IPS-20b (cell line): ENCODE measurements around the gene KCTD15.

Source experiments
- H3K27ac ChIP-seq: one replicate; pipeline ENCODE4 v1.5.1; 2013; ENCODE audit warnings: low read length
- H3K27me3 ChIP-seq: 2 replicates; pipeline ENCODE4 v1.6.1; 2013; ENCODE audit warnings: mild to moderate bottlenecking, low read length, inconsistent platforms; ENCODE audit not compliant: insufficient read depth
- H3K36me3 ChIP-seq: 2 replicates; pipeline ENCODE4 v1.6.1; 2013; ENCODE audit warnings: low read depth, mild to moderate bottlenecking, inconsistent platforms, low read length, moderate library complexity; ENCODE audit not compliant: insufficient read depth
- H3K4me1 ChIP-seq: 2 replicates; pipeline ENCODE4 v1.6.1; 2013; ENCODE audit warnings: mild to moderate bottlenecking, control low read depth, inconsistent platforms, low read length, moderate library complexity; ENCODE audit not compliant: insufficient read depth
- H3K4me3 ChIP-seq: 2 replicates; pipeline ENCODE4 v1.5.1; 2013; ENCODE audit warnings: mild to moderate bottlenecking, low read length, inconsistent platforms
- H3K9ac ChIP-seq: 2 replicates; pipeline ENCODE4 v1.6.1; 2013; ENCODE audit warnings: low read depth, mild to moderate bottlenecking, inconsistent platforms, low read length, moderate library complexity
- H3K9me3 ChIP-seq: 2 replicates; pipeline ENCODE4 v1.6.1; 2013; ENCODE audit warnings: mild to moderate bottlenecking, low read depth, low read length, inconsistent platforms; ENCODE audit not compliant: insufficient read depth

Gene KCTD15

DNA sequence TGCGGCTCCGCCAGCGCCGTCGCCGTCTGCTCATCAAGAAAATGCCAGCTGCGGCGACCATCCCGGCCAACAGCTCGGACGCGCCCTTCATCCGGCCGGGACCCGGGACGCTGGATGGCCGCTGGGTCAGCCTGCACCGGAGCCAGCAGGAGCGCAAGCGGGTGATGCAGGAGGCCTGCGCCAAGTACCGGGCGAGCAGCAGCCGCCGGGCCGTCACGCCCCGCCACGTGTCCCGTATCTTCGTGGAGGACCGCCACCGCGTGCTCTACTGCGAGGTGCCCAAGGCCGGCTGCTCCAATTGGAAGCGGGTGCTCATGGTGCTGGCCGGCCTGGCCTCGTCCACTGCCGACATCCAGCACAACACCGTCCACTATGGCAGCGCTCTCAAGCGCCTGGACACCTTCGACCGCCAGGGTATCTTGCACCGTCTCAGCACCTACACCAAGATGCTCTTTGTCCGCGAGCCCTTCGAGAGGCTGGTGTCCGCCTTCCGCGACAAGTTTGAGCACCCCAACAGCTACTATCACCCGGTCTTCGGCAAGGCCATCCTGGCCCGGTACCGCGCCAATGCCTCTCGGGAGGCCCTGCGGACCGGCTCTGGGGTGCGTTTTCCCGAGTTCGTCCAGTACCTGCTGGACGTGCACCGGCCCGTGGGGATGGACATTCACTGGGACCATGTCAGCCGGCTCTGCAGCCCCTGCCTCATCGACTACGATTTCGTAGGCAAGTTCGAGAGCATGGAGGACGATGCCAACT is 24.4 kb upstream of the KCTD15 start:
- Histone ChIP-seq H3K9ac (no peak overlapping the region), H3K36me3 (no peaks in the 10 kb centered on the region), H3K27ac (no peak overlapping the region), H3K27me3 (no peaks in the 10 kb centered on the region; the same call in 1 of the 2 replicates), H3K9me3 (no peaks in the 10 kb centered on the region), H3K4me3 (no peak overlapping the region), H3K4me1 (no peaks in the 10 kb centered on the region)

DNA sequence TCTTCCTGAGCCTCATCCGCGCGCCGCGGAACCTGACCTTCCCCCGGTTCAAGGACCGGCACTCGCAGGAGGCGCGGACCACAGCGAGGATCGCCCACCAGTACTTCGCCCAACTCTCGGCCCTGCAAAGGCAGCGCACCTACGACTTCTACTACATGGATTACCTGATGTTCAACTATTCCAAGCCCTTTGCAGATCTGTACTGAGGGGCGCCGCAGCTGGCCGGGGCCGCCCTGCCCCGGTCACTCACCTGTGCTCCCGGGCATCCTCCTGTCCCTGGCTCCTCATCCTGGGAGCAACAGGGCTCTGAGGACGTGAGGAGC is 23.9 kb upstream of the KCTD15 start:
- no peaks in the 10 kb centered on the region for H3K36me3 ChIP-seq
- no peaks in the 10 kb centered on the region for H3K9me3 ChIP-seq
- no peaks in the 10 kb centered on the region for H3K4me1 ChIP-seq
- no peak overlapping the region for H3K9ac ChIP-seq
- H3K4me3 ChIP-seq: no peak overlapping the region
- H3K27ac ChIP-seq: no peak overlapping the region
- H3K27me3 ChIP-seq: no peaks in the 10 kb centered on the region; the same call in 1 of the 2 replicates

DNA sequence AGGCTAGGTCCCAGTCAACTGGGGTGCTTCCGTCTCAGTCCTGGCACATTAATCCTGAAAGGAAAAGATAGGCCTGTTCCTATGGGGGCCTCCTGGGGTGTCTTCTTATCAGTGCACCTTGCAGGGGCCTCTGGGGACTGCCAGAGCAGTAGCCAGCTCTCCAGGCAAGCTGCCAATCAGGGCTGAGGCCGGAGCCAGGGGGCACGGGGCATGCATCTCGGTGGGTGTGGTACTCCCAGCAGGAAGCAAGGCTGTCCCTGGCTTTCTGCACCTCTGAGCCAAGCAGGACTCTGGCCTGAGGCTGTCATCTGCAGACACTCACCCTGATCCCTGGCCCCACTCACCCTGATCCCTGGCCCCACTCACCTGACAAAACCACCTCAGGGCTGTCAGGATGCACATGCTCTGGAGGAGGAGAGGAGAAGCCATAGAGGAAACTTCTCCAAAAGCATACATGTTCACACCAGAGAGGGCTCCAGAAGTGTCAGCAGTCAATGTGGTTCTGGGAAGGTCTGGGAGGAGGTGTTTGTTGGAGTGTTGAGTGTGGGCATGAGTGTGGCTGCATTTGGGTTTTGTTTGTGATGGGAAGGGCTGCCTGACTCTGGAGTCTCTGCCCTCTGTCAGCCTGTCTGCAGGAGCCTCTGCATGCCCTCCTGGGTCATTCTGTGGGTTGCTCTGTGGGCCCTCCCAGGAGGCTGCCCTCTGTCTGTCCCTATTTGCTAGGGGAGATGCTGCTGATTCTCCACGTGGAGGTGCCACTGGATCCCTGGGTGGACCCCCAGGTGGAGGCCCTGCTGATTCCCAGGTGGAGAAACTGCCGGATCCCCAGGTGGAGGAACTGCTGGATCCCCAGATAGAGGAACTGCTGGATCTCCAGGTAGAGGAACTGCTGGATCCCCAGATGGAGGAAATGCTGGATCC is 22.7 kb upstream of the KCTD15 start:
- Histone ChIP-seq H3K27ac (no peak overlapping the region), H3K4me1 (no peaks in the 10 kb centered on the region), H3K9me3 (no peaks in the 10 kb centered on the region), H3K36me3 (no peaks in the 10 kb centered on the region), H3K4me3 (no peak overlapping the region), H3K27me3 (peaks cover 8% of the 10 kb centered on the region), H3K9ac (no peak overlapping the region)

DNA sequence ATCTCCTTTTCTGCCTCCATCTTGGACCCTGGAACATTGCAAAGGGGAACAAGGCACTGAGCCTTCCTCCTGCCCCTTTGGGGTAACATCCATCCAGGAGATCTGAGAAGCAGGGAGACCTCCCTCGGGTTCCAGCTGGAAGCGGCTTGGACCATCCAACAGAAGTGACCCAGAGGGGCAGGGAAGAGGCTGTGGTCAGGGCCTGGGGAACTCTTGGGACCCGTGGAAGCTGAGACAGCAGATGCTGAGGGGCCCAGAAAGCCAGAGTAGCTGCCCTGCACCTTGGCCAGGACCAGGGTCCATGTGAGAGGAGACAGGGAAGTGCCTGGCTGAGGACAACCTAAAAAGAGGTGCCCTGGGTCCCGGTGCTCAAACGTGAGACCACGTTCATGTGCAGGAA is 21.9 kb upstream of the KCTD15 start:
- H3K9me3 ChIP-seq: no peaks in the 10 kb centered on the region
- H3K4me3 ChIP-seq: no peak overlapping the region
- no peaks in the 10 kb centered on the region for H3K4me1 ChIP-seq
- no peaks in the 10 kb centered on the region for H3K36me3 ChIP-seq
- no peak overlapping the region for H3K9ac ChIP-seq
- H3K27me3 ChIP-seq: peaks cover 16% of the 10 kb centered on the region
- no peak overlapping the region for H3K27ac ChIP-seq

DNA sequence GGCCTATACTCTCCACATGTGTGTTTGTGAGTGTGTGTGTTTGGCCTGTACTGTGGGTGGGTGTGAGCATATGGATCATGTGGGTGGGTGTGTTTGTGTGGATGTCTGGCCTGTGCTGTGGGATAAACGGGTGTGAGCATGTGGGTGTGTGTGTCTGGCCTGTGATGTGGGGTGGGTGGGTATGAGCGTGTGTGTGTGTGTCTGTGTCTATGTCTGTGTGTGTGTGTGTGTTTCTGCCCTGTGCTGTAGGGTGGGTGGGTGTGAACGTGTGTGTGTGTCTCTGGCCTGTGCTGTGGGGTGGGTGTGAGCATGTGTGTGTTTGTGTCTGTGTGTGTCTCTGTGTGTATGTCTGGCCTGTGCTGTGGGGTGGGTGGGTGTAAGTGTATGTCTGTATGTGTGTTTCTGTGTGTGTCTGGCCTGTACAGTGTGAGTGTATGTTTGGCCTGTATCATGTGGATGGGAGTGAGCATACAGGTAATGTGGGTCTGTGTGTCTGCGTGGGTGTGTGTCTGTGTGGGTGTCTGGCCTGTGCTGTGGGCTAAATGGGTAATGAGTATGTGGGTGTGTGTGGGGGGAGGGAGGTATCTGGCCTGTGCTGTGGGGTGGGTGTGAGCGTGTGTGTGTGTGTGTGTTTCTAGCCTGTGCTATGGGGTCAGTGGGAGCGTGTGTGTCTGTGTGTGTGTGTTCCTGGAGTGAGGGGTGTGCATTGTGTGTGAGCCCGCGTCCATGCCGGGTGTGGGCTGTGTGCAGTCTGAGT is 20.8 kb upstream of the KCTD15 start:
- no peak overlapping the region for H3K9ac ChIP-seq
- H3K4me3 ChIP-seq: no peak overlapping the region
- H3K27ac ChIP-seq: no peak overlapping the region
- H3K36me3 ChIP-seq: no peaks in the 10 kb centered on the region
- H3K4me1 ChIP-seq: no peaks in the 10 kb centered on the region
- peaks cover 21% of the 10 kb centered on the region; the same call in 1 of the 2 replicates for H3K27me3 ChIP-seq
- H3K9me3 ChIP-seq: no peaks in the 10 kb centered on the region

DNA sequence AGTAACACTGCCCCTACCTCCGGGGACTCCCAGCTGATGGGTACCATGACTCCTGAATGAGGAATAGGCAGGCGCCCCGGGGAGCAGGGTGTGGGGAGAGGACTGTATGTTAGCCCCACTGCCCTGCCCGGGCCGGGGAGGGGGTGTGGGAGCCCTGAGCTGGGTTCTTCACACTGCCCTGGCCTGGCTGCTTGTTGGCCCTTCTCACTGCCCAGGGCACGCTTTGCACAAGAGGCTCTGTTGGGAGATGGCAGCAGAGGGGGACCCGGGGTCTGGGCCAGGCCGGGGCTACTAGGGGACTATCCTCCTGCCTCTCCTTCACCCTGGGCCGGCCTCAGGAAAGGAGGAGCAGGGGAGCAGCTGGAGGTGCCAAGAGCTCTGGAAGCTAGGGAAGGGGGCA is 19.3 kb upstream of the KCTD15 start:
- Histone ChIP-seq H3K4me1 (no peaks in the 10 kb centered on the region), H3K9ac (no peak overlapping the region), H3K4me3 (no peak overlapping the region), H3K27ac (no peak overlapping the region), H3K27me3 (peaks cover 21% of the 10 kb centered on the region; the same call in 1 of the 2 replicates), H3K36me3 (no peaks in the 10 kb centered on the region), H3K9me3 (no peaks in the 10 kb centered on the region)

DNA sequence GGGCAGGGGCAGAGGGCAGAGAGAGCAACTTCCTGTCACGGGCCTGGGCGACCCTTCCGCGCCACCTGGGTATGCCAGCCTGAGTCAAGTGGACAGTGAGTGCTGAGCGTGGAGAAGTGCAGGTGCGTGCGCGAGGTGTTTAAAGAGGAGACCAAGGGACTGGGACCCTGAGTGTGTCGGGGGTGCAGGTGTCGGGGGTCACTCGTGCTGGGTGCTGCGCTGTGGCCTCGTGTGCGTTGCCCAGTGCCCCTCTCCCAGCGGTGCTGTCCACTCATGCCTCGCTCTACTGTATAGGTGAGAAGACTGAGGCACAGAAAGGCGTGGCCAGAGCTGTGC is 18.9 kb upstream of the KCTD15 start:
- no peak overlapping the region for H3K4me3 ChIP-seq
- no peaks in the 10 kb centered on the region for H3K9me3 ChIP-seq
- H3K27ac ChIP-seq: no peak overlapping the region
- H3K4me1 ChIP-seq: no peaks in the 10 kb centered on the region
- H3K27me3 ChIP-seq: peaks cover 21% of the 10 kb centered on the region; the same call in 1 of the 2 replicates
- H3K9ac ChIP-seq: no peak overlapping the region
- no peaks in the 10 kb centered on the region for H3K36me3 ChIP-seq

DNA sequence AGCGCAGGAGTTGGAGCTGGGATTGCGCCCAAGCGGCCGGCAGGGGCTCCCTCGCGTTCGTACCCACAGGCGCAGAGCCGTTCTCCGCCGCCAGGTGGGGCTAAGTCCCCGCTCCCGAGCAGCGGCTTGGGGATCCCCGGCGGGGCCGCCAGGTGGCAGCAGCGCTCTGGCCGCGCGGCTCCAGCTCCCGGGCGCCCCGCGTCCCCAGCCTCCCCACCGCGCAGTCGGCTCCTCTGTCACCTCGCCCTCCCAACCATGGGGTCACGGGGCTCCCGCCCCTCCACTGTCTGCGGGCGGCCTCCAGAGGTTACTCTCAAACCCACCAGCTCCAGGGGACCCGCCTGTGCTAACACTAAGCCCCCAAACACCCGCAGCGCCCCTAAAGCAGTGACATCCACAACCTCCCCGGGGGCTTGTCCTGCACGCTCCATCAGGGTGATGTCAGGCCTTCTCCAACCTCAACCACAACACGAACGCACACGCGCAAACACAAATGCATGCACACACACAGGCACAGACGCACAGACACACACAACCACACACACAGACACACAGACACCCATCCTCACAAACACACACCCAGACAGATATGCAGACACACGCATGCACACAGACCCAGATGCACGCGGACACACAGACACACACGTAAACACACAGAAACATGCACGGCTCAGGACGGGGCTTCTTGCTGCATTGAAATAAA is 18.4 kb upstream of the KCTD15 start:
- Histone ChIP-seq H3K9ac (no peak overlapping the region), H3K27me3 (peaks cover 21% of the 10 kb centered on the region; the same call in 1 of the 2 replicates), H3K36me3 (no peaks in the 10 kb centered on the region), H3K9me3 (no peaks in the 10 kb centered on the region), H3K4me1 (no peaks in the 10 kb centered on the region), H3K4me3 (peak overlapping the region; percentile 51; the same call in 1 of the 2 replicates), H3K27ac (no peak overlapping the region)

DNA sequence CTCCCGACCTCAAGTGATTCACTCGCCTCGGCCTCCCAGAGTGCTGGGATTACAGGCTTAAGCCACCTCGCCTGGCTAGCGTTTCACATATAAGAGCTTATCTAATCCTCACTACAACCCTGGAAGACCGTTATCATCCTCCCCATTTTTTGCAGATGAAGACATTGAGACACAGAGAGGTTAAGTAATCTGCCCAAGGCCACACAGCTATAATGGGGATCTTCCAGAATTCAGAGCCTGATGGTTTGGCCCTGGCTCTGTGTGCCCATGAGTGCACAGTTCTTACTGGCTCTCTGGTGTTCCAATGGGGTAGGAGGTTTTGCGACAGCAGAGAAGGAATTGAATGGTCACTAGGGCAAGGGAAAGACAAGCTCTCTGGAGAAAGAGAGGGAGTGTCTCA is 16.8 kb upstream of the KCTD15 start:
- no peaks in the 10 kb centered on the region for H3K4me1 ChIP-seq
- H3K9ac ChIP-seq: no peak overlapping the region
- peaks cover 21% of the 10 kb centered on the region; the same call in 1 of the 2 replicates for H3K27me3 ChIP-seq
- no peak overlapping the region for H3K4me3 ChIP-seq
- H3K27ac ChIP-seq: no peak overlapping the region
- H3K36me3 ChIP-seq: no peaks in the 10 kb centered on the region
- no peaks in the 10 kb centered on the region for H3K9me3 ChIP-seq

DNA sequence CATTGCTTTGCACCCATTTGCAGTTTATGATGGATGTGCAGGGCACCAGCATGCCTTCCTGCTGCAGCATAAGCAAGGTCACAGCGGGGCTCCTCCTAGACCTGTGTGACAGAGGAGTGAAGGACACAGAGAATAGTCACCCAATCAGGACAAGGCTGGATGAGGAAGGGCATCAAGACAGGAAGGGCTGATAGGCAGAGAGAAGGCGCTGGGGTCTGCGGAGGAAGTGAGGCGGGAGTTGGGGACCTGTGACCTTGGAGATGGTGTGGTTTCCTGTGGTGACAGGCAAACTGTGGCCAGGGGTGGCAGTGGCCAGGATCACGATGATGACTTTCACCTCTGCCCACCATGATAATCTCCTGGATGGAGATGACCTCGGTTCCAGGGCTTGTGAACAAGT is 16.4 kb upstream of the KCTD15 start:
- no peak overlapping the region for H3K27ac ChIP-seq
- H3K4me1 ChIP-seq: no peaks in the 10 kb centered on the region
- H3K36me3 ChIP-seq: no peaks in the 10 kb centered on the region
- H3K4me3 ChIP-seq: no peak overlapping the region
- H3K9ac ChIP-seq: no peak overlapping the region
- H3K27me3 ChIP-seq: peaks cover 21% of the 10 kb centered on the region; the same call in 1 of the 2 replicates
- H3K9me3 ChIP-seq: no peaks in the 10 kb centered on the region

DNA sequence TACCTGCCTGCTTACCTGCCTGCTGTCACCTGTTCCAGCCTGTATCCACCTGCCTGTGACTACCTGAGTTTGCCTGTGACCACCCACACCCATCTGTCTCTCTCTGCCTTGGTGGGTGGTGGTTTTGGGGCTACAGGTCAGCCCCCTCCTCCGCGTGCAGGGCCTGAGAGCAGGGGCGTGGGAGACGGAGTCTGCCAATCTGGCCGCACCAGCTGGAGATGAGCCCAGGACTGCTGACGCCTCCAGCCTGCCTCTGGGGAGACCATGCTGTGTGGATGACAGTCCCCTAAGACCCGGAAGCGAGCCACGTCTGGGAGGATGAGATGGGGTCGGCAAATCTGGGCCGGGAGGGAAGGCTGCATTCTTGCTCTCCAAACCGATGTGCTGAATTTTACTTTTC is 15.9 kb upstream of the KCTD15 start:
- H3K4me1 ChIP-seq: no peaks in the 10 kb centered on the region
- H3K27ac ChIP-seq: no peak overlapping the region
- no peaks in the 10 kb centered on the region for H3K9me3 ChIP-seq
- no peaks in the 10 kb centered on the region for H3K36me3 ChIP-seq
- H3K4me3 ChIP-seq: no peak overlapping the region
- H3K9ac ChIP-seq: no peak overlapping the region
- peaks cover 21% of the 10 kb centered on the region; the same call in 1 of the 2 replicates for H3K27me3 ChIP-seq
